NCI-H345 treated with DMSO at 0.1 percent for 48 hours (cell line): ENCODE data around the gene RMP24.
"Not testable (repeated sequence)": the region's sequence is repeated elsewhere in the genome, so short reads cannot be mapped to it uniquely, and the experiment has no call there.

Source experiments
- DNase-seq: peaks from one replicate; lab custom pipeline; 2025; ENCODE audit not compliant: unreplicated experiment; lab: John Stamatoyannopoulos, UW

The RMP24 gene

DNA sequence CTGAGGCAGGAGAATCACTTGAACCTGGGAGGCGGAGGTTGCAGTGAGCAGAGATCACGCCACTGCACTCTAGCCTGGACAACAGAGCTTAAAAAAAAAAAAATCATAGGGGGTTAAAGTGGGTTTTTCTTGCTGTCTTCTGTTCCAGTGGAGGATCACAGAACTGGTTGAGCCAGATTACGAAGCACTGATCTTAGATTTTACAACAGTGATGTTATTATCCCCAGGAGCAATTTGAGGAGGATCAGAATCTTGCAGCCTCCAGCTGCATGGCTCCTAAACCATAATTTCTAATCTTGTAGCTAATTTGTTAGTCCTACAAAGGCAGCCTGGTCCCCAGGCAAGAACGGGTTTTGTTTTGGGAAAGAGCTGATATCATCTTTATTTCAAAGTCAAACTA is 4.6 kb upstream of the RMP24 start:
- DNase-seq, result not testable (repeated sequence)

- no peak for DNase-seq
These were observed 4.1 kb upstream of the RMP24 start for GRCh38 chr18:35968278-35968880.

DNA sequence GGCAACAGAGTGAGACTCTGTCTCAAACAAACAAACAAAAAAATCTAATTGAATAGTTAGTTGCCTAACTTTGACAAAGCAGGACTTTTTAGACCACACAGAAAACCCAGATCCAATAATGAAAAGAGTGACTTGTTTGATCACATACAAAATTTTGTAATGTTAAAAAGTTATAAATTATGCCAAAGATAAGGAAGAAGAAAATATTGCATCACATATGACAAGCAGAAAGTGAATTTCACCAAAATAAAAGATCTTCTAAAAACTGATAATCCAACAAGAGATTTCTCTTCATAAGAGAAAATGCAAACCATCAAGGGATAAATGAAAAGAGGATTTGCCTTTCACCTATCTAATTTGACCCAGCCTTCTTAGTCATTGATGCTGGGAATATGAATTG is 2.8 kb upstream of the RMP24 start:
- DNase-seq, result no peak

DNA sequence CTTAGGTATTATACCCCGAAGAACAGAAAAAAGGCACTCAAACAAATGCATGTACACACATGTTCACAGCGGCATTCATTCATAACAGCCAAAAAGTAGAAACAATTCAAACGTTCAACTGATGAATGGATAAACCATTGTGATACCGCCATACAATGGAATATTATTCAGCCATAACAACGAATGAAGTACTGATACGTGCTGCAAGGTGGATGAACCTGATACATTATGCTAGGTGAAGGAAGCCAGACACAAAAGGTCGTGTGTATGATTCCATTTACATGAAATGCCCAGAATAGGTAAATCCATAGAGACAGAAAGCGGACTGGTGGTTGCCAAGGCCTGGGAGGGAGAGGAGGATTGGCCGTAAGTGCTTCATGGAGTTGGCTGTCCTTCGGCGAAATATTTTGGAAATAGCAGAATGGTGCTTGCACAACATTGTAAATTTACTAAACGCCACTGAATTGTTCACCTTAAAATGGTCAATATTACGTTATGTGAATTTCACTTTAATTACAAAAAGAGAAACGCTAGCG is 750 bp upstream of the RMP24 start:
- DNase-seq, result peak; percentile 47

DNA sequence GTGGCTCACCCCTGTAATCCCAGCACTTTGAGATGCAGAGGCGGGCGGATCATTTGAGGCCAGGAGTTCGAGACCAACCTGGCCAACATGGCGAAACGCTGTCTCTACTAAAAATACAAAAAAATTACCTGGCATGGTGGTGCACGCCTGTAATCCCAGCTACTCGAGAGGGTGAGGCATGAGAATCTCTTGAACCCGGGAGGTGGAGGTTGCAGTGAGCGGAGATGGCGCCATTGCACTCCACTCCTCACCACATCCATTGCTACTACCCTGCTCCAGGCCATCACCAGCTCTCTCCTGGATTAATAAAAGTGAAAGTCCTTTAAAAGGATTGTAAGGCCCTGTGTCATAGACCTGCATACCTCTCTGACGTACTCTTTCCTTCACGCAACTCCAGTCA is 1.2 kb downstream of the RMP24 start:
- DNase-seq, result no peak

- no peak for DNase-seq
These were observed 1.7 kb downstream of the RMP24 start for GRCh38 chr18:35974181-35974580.

- DNase-seq, result no peak
These were observed 6.6 kb downstream of the RMP24 start for GRCh38 chr18:35979112-35979511.

GRCh38 chr18:35982409-35983114 is 10.1 kb downstream of the RMP24 start:
- no peak for DNase-seq

DNA sequence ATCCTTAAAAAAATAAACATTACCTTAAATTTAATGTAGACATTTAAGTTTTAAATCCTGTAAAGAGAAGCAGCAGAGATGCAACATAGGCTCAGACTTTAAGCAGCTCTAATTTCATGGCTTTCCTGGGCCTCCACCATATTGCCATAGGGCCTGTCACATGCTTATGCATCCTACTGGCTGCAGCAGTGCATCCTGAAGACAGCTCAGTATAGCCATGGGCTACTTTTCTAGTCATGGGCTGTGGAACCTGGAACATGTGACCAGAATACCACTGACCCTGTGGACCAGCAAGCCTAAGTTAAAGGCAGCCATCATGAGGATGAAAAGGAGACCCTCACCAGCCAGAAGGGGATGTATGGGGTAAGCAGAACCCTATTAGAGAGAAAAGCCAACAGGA is 10.7 kb downstream of the RMP24 start:
- DNase-seq, result no peak

DNA sequence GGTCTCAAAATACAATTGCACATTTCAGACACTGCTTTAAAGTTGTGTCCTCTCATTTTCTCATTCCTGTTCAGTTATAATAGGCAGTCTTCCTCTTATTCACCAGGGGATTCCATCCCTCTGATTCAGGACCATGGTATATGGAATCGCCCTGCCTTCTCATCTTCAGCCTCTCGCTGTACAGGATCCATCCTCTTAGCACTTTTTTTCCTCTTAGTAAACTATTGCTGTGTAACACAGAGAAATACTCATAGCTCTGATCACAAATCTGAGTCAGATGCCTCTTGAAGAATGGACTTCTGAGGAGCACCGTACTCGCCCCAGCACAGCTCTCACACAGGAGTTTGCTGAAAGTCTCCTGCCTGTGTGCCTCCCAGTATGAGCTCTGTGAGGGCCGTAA is 11.3 kb downstream of the RMP24 start:
- no peak for DNase-seq

- DNase-seq, result no peak
These were observed 19.2 kb downstream of the RMP24 start for GRCh38 chr18:35991696-35992095.

- DNase-seq, result no peak
These were observed 20.5 kb downstream of the RMP24 start for GRCh38 chr18:35993013-35993412.

DNA sequence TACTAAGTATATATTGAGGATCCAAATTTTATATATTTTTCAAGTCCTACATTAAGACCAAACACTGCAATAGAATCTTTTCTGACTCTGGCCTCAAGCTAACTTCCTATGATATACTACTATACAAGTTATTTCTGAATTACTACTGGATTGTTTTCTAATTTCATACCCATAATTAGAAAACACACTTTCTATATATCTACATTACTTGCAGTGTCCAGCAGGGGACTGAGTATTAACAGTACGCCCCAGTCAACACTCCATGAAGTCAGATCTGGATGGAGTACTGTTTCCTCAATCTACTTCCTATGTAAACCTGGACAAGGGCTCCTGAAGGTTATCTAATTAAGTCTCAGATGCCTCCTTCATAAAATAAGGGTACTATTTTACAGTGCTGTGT is 26.5 kb downstream of the RMP24 start:
- DNase-seq, result no peak

- no peak for DNase-seq
These were observed 27.4 kb downstream of the RMP24 start for GRCh38 chr18:35999925-36000324.

DNA sequence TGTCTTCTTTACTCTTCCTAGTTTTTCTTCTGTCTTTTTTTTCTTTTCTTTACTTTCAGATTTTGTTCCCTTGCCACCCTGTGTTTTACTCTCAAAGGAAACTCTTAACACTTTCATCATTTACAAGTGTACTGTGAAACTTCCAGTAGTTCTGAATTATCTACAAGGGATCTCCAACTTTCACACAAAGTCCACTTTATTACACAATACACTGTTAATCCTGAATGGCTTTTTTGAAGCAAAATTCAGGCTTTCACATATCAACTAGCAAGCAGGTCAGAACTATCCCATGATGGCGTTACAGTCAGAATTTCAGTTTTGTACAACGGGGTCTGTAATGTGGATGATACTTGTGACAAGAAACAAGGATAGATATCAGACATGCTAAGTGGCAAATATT is 34.5 kb downstream of the RMP24 start:
- DNase-seq, result no peak

GRCh38 chr18:36009214-36009613 is 36.7 kb downstream of the RMP24 start:
- DNase-seq, result no peak

DNA sequence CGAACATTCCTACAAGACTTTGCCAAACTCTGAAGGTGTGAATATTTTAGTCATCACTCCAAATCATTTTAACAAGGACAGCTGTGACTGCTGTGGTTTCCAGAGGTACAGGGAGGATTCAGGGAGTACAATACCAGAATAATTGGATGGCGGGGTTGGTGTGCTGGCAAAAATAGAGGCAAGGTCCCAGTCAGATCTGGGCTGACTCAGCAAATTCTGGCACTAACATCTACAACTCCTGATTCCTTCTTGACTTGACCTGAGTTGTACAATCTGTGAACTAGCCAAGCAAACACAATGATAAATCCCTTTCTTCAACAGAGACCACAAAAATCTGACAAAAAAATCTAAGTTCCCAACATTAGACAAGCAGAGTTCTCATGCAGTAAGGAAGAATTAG is 40.4 kb downstream of the RMP24 start:
- no peak for DNase-seq

DNA sequence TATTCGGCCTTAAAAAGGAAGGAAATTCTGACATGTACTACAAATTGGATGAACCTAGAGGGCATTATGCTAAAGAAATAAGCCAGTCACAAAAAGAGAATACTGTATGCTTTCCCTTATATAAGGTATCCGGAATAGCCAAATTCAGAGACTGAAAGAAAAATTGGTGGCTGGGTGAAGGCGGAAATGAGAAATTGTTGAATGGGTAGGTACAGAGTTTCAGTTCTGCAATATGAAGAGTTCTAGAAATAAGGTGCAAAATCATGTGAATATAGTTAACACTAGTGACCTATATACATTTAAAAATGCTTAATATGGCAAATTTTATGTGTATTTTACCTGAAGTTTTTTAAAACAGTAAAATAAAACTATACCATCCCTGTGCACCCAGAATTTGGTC is 43.1 kb downstream of the RMP24 start:
- DNase-seq, result no peak

- no peak for DNase-seq
These were observed 44.8 kb downstream of the RMP24 start for GRCh38 chr18:36017232-36017631.

- no peak for DNase-seq
These were observed 47.8 kb downstream of the RMP24 start for GRCh38 chr18:36020174-36020711.

DNA sequence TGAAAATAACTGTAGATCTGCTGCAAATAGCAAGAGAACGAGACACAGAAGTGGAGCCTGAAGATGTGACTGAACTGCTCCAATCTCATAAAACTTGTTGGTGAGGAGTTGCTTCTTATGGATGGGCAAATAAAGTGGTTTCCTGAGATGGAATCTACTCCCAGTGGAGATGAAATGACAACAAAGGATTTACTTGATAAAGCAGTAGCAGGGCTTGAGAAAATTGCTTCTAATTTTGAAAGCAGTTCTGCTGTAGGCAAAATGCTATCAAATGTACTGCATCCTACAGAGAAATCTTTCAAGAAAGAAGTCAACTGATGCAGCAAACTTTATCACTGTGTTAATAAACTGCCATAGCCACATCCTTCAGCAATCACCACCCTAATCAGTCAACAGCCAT is 50.9 kb downstream of the RMP24 start:
- no peak for DNase-seq

DNA sequence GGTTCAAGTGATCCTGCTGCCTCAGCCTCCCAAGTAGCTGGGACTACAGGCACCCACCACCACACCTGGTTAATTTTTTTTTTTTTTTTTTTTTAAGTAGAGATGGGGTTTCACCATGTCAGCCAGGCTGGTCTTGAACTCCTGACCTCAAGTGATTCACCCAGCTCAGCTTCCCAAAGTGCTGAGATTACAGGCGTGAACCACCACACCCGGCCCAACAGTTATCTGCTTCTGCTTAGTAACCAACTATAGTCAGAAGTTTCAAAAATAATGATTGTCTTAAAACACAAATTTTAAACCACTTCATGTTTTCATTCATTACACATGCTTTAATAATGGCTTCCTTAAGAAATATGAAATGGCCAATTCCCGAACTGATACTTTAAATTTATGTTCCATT is 51.8 kb downstream of the RMP24 start:
- not testable (repeated sequence) for DNase-seq

DNA sequence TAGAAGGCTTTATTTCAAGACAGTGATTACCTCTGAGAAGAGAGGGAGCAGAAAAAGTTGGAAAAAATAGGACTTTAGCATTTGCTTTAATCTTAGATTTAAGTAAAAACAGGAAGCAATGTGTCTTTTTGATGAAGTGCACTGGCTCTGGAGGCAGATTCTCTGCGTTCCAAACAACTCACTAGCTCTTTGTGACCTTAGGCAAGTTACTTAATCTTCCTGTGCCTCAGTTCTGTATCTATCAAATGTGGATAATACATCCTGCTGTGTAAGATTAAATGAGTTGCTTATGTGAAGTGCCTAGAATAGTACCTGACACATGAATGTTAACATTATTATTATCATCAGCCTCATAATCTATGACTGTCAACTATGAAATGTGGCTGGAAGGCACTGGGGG is 52.5 kb downstream of the RMP24 start:
- no peak for DNase-seq
